Upper lobe of right lung (tissue), 1 donor: Measurements from ENCODE around the gene SHISA8. TPM values are rescaled to one million over a fixed set of nuclear protein-coding genes. Genes with fewer than 3 reads are reported as not detected.
A peak's percentile ranks its signal among the peaks of the same experiment; 100 is the strongest.

Experiments used
- ATAC-seq: fragments of 200-7000 bp; cut with Tn5 transposase; one replicate; pipeline ENCODE4 v1.9.1; 2020; ENCODE audit warnings: mild to moderate bottlenecking, moderate library complexity
- DNase-seq: peaks from one replicate; pipeline ENCODE4 v3.0.0-alpha.2; 2020
- H3K27ac ChIP-seq: fragments of 200-600 bp; one replicate; pipeline ENCODE4 v1.8.0; 2022
- H3K27me3 ChIP-seq: fragments of 200-600 bp; one replicate; pipeline ENCODE4 v1.8.0; 2022; ENCODE audit warnings: mild to moderate bottlenecking
- H3K36me3 ChIP-seq: fragments of 200-600 bp; one replicate; pipeline ENCODE4 v1.8.0; 2022
- H3K4me1 ChIP-seq: fragments of 200-600 bp; one replicate; pipeline ENCODE4 v1.8.0; 2022
- H3K4me3 ChIP-seq: fragments of 200-600 bp; one replicate; pipeline ENCODE4 v1.8.0; 2022; ENCODE audit warnings: mild to moderate bottlenecking
- H3K9me3 ChIP-seq: fragments of 200-600 bp; one replicate; pipeline ENCODE4 v1.8.0; 2022
- intact Hi-C: fragments of 100-400 bp; cut with DNase I; formaldehyde crosslinking; loops from one replicate; pipeline ENCODE4 v1.11.0; 2022
- long read RNA-seq: library from polyadenylated mRNA; unstranded; transcript quantifications from one replicate; pipeline ENCODE4 v2.0.0, GENCODE V29; 2021
- total RNA-seq: library from RNA; stranded (reverse); fragmentation: NEBNext Ultra II Directional; extraction: Animal tissue kit (Norgen Biotek cat#: 25700); gene quantifications from one replicate; pipeline ENCODE4 v1.2.1, GENCODE V29; 2021
- TF ChIP-seq, protein P1 (sequence below): fragments of 200-600 bp; IDR thresholded peaks from one replicate; pipeline ENCODE4 v1.8.0; 2022; ENCODE audit warnings: antibody characterized with exemption
- donor health status: DM: no; HTN: yes; CAD: no; lungs with severe emphysema.

The SHISA8 gene
- total RNA-seq: not detected
- long read RNA-seq, partial matches to known transcripts: 1 of 1 reads
- long read RNA-seq, other reads (novel, unspliced or antisense): 0 of 1 reads

DNA sequence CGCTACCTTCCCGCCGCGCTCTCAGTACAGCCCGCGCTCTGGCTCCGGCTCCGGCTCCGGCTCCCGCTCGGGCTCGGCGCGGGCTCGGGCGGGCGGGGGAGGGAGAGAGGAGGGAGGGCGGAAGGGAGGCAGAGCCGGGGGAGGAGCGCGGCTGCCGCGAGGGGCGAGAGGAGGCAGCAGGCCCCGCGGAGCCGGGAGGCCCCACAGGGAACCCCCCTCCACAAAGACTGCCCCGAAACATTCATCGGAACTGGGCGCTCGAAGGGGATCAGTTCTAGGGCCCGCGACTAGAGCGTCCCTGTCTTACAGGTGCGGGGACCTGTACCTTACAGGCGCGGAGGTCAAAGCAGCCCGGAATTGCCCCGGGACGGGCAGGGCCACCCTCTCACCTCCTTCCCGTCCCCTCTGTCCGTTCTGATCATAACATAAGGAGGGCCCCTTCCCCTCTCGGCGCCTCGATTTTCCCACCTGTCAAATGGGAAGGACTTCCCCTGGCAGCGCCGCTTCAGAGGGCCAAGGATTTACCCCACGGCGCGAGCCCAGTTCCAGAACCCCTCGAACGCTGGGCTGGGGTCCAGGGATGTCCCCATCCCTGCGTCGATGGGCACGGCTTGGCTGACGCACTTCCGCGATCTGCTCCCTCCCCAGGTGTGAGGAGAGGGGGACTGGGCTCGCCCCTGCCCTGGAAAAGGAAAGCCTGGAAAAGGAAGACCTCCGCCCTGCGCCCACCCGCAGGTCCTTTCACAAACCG is at the start of gene SHISA8:
Gene SHISA8, minus strand, starts transcription at position 40 of the 751 bp plus-strand sequence. CDS start 407 bp downstream, outside the sequence.
- Histone ChIP-seq H3K27ac (no peak within 1 kb of the TSS), H3K27me3 (peaks cover 74% of the 10 kb centered on the region), H3K9me3 (no peaks in the 10 kb centered on the region), H3K4me3 (peak within 1 kb of the TSS; percentile 29), H3K36me3 (no peaks in the 10 kb centered on the region), H3K4me1 (peaks cover 32% of the 10 kb centered on the region)
- ATAC-seq (peak; percentile 51), DNase-seq (peak; percentile 78)
- TF ChIP-seq, protein P1, sequence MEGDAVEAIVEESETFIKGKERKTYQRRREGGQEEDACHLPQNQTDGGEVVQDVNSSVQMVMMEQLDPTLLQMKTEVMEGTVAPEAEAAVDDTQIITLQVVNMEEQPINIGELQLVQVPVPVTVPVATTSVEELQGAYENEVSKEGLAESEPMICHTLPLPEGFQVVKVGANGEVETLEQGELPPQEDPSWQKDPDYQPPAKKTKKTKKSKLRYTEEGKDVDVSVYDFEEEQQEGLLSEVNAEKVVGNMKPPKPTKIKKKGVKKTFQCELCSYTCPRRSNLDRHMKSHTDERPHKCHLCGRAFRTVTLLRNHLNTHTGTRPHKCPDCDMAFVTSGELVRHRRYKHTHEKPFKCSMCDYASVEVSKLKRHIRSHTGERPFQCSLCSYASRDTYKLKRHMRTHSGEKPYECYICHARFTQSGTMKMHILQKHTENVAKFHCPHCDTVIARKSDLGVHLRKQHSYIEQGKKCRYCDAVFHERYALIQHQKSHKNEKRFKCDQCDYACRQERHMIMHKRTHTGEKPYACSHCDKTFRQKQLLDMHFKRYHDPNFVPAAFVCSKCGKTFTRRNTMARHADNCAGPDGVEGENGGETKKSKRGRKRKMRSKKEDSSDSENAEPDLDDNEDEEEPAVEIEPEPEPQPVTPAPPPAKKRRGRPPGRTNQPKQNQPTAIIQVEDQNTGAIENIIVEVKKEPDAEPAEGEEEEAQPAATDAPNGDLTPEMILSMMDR: no peak
- intact Hi-C loops: no loop called here

DNA sequence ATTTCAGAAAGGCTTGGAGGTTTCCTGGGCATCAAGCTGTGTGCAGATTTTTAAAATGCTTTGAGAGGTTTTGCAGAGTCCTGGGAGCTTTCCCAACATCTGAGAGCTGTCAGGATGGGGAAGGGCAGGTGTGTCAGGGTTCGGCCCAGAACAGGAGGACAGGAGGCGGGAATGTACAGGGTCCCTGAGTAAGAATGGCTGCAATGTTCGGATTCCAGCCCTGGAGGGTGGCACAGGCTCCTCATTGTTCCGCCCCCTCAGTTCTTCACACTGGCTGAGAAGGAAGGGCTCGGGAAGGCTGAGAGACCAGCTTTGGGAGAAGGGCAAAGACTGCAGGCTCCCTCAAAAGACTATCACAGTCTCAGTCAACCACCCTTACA is 49.2 kb upstream of the SHISA8 start:
- H3K9me3 ChIP-seq: no peaks in the 10 kb centered on the region
- peak overlapping the region; percentile 30 for H3K27ac ChIP-seq
- intact Hi-C loops: loop anchor here (10.0 kb wide), 1 partner anchor 471 kb away; the partner anchor contains the start of gene NFAM1
- peaks cover 3% of the 10 kb centered on the region for H3K4me1 ChIP-seq
- ATAC-seq (peak; percentile 61), DNase-seq (no peak)
- TF ChIP-seq, protein P1: no peak
- no peak overlapping the region for H3K4me3 ChIP-seq
- no peaks in the 10 kb centered on the region for H3K27me3 ChIP-seq
- H3K36me3 ChIP-seq: no peaks in the 10 kb centered on the region

DNA sequence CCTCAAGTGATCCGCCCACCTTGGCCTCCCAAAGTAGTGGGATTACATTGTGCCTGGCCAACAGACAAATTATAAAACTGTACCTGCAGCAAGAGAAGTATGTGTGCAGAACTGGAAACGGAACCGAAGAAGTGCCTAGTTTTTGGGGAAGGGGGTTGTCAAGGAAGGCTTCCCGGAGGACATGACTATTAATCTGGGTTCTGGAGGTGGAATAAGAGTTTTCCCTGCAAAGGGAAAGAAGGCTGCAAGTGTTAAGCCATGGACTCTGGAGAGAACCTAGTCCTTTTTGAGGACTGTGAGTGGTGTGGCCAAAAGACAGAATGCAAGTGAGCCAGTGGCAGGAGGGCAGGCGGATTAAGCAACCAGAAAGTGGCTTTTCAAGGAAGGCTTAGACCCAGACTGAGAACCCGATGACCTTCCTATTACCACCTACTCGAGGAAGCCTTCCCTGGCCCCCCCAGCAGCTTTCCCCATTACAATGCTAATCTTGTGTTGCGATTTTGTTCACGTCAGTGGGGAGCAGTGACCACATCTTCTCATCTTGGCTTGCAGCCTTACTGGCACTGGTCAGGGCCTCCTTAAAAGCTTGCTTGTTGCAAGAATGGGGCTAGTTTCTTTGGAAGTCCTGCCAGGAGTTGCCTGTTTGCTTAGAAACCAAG is 48.7 kb upstream of the SHISA8 start:
- H3K27ac ChIP-seq: peak overlapping the region; percentile 30
- H3K27me3 ChIP-seq: no peaks in the 10 kb centered on the region
- DNase-seq: peak; percentile 81
- no peaks in the 10 kb centered on the region for H3K36me3 ChIP-seq
- TF ChIP-seq, protein P1: no peak
- H3K9me3 ChIP-seq: no peaks in the 10 kb centered on the region
- intact Hi-C loops: loop anchor here (10.0 kb wide), 1 partner anchor 471 kb away; the partner anchor contains the start of gene NFAM1
- H3K4me1 ChIP-seq: peaks cover 3% of the 10 kb centered on the region
- no peak overlapping the region for H3K4me3 ChIP-seq
- peak; percentile 81 for ATAC-seq

DNA sequence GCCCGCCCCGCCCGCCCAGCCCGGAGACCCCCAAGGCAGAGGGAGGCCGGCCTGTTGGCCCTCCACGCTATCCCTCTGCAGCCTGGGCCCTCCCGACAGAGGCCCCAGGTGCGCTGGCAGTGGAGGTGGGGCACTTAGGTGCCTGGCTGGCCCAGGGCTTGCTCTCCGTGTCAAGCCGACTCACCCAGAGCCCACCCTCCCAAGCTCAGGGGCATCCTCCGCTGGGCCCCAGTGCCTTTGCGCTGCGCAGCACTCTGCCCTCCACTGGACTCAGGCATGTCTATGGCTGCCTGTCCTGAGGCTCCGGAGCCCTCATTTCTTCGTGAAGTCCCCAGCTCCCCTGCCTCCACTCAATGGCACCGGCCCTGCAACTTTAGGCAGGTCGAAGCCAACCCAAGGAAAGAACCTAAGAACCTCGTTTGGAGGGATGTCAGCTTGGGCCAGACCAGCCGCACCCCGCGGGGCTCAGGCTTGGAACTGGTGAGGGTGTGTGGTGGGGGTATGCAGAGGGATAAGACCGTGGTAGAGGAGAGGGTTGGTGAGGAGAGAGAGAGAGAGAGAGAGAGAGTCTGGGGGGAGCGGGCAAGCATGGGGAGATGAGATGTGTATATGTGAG is 43.2 kb upstream of the SHISA8 start:
- peak; percentile 42 for ATAC-seq
- Histone ChIP-seq H3K36me3 (no peaks in the 10 kb centered on the region), H3K4me1 (peaks cover 5% of the 10 kb centered on the region), H3K27ac (no peak overlapping the region), H3K9me3 (no peaks in the 10 kb centered on the region), H3K27me3 (no peaks in the 10 kb centered on the region), H3K4me3 (no peak overlapping the region)
- intact Hi-C loops: no loop called here
- no peak for DNase-seq
- TF ChIP-seq, protein P1: peak; percentile 3

DNA sequence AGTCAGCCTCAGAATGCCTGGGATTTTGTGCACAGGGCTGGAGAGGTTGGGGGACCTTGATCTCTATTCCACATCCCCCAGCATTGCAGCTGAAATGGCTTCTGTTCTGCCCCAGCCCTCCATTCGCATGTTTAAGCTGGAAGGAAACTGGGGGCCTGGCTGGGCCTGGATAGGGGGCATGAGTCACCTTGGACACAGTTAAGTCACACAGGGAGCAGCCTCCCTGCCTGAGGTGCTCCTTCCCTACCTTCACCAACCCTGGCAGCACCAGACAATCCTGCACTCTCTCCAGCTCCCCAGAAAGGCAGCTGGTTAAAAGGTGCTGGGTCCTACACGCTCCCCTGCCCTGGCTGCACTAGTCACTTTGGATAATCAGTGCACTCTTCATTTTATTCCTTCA is 37.8 kb upstream of the SHISA8 start:
- H3K27ac ChIP-seq: no peak overlapping the region
- TF ChIP-seq, protein P1: no peak
- H3K4me3 ChIP-seq: no peak overlapping the region
- no peaks in the 10 kb centered on the region for H3K36me3 ChIP-seq
- no peaks in the 10 kb centered on the region for H3K9me3 ChIP-seq
- H3K27me3 ChIP-seq: no peaks in the 10 kb centered on the region
- H3K4me1 ChIP-seq: peaks cover 4% of the 10 kb centered on the region
- ATAC-seq (no peak), DNase-seq (no peak)
- intact Hi-C loops: no loop called here
